ENCODE results near the gene SYT1. TPM values are rescaled to one million over a fixed set of nuclear protein-coding genes. Genes with fewer than 3 reads are reported as not detected.

The SYT1 gene
- total and polyA plus RNA-seq, 2 experiments from 2014 or later, result 48.7 to 51.7 TPM

GRCh38 chr12:79162948-79163347, 298.4 kb downstream of the SYT1 start:
- TF ChIP-seq STAT1 (IDR thresholded peaks at IDR 0.05; ENCODE audit: unreplicated experiment), result no peak
- no peak for TF ChIP-seq ZNF114 (CRISPR knock-in tag; IDR thresholded peaks at IDR 0.05)
- no peaks in the 10 kb centered on the region for H3K27me3 ChIP-seq (ENCODE audit: insufficient read depth)
- no peak overlapping the region for H3K27ac ChIP-seq (ENCODE audit: low read depth)
- no peak overlapping the region for H3K4me3 ChIP-seq
- H3F3A ChIP-seq (replicated peaks; ENCODE audit: low read depth), result no peaks in the 10 kb centered on the region
- no peaks in the 10 kb centered on the region for H3K27me3 Mint-ChIP-seq (ENCODE audit: insufficient read depth, low read depth, poor library complexity)
- no peak overlapping the region for H3K4me2 ChIP-seq
- H3K4me3 Mint-ChIP-seq, result no peak overlapping the region
- no peaks in the 10 kb centered on the region for H3K4me1 ChIP-seq (ENCODE audit: insufficient read depth)
- H3K27ac Mint-ChIP-seq, result no peak overlapping the region
- ATAC-seq (no peak), DNase-seq (ENCODE audit: low spot score) (no peak)
- H3K9me3 Mint-ChIP-seq, result no peaks in the 10 kb centered on the region
- H3K9me2 ChIP-seq (ENCODE audit: insufficient read depth), result no peaks in the 10 kb centered on the region
- H3K4me1 Mint-ChIP-seq, result no peaks in the 10 kb centered on the region; the same call in 2 of the 3 replicates
- no peaks in the 10 kb centered on the region for H3K79me2 ChIP-seq (replicated peaks; ENCODE audit: insufficient read depth)
- no peaks in the 10 kb centered on the region for H3K36me3 ChIP-seq (ENCODE audit: insufficient read depth)
- no peaks in the 10 kb centered on the region for H3K36me3 Mint-ChIP-seq (ENCODE audit: low read depth)
- H2AFZ ChIP-seq, result no peak overlapping the region
- H4K20me1 ChIP-seq (replicated peaks; ENCODE audit: insufficient read depth), result no peaks in the 10 kb centered on the region; the same call in 1 of the 2 replicates

- H3K4me1 ChIP-seq (ENCODE audit: insufficient read depth), result peaks cover 4% of the 10 kb centered on the region; the same call in 1 of the 2 replicates
- no peaks in the 10 kb centered on the region for H3K36me3 ChIP-seq (ENCODE audit: insufficient read depth)
- H3K27me3 Mint-ChIP-seq (ENCODE audit: insufficient read depth, low read depth, poor library complexity), result no peaks in the 10 kb centered on the region
- peaks cover 4% of the 10 kb centered on the region; the same call in 1 of the 3 replicates for H3K36me3 Mint-ChIP-seq (ENCODE audit: low read depth)
- H3K9me2 ChIP-seq (ENCODE audit: insufficient read depth), result no peaks in the 10 kb centered on the region
- ATAC-seq (no peak), DNase-seq (ENCODE audit: low spot score) (no peak)
- no peaks in the 10 kb centered on the region for H3K79me2 ChIP-seq (replicated peaks; ENCODE audit: insufficient read depth)
- no peak overlapping the region for H3K4me2 ChIP-seq
- H3K9me3 Mint-ChIP-seq, result peaks cover 2% of the 10 kb centered on the region; the same call in 2 of the 3 replicates
- H3F3A ChIP-seq (replicated peaks; ENCODE audit: low read depth), result no peaks in the 10 kb centered on the region
- no peak overlapping the region for H3K27ac Mint-ChIP-seq
- no peak overlapping the region for H3K4me3 ChIP-seq
- H2AFZ ChIP-seq, result no peak overlapping the region
- H3K27me3 ChIP-seq (ENCODE audit: insufficient read depth), result no peaks in the 10 kb centered on the region
- no peak overlapping the region for H3K4me3 Mint-ChIP-seq
- no peaks in the 10 kb centered on the region for H4K20me1 ChIP-seq (replicated peaks; ENCODE audit: insufficient read depth)
- no peak overlapping the region for H3K27ac ChIP-seq (ENCODE audit: low read depth)
- no peaks in the 10 kb centered on the region; the same call in 2 of the 3 replicates for H3K4me1 Mint-ChIP-seq
- TF ChIP-seq CREB1 (CRISPR knock-in tag; IDR thresholded peaks at IDR 0.05; ENCODE audit: low read depth) (no peak), ZNF114 (CRISPR knock-in tag; IDR thresholded peaks at IDR 0.05) (no peak), JUNB (IDR thresholded peaks at IDR 0.05; ENCODE audit: unreplicated experiment) (no peak), REST (IDR thresholded peaks at IDR 0.05; ENCODE audit: unreplicated experiment) (no peak), ZNF462 (CRISPR knock-in tag; IDR thresholded peaks at IDR 0.05) (no peak), EZH2 (IDR thresholded peaks at IDR 0.05; ENCODE audit: low read depth, unreplicated experiment) (no peak), NANOG (IDR thresholded peaks at IDR 0.05; ENCODE audit: borderline replicate concordance) (no peak), ETS1 (IDR thresholded peaks at IDR 0.05) (no peak), POLR2AphosphoS5 (IDR thresholded peaks at IDR 0.05; ENCODE audit: low read depth) (no peak)
Measured at GRCh38 chr12:79164890-79165289, 300.3 kb downstream of the SYT1 start.
